H1 (cell line): ENCODE results near the gene HID1. TPM values are rescaled to one million over a fixed set of nuclear protein-coding genes. Genes with fewer than 3 reads are reported as not detected.

Experiments
- CTCF ChIA-PET: fragments of 300-600 bp; sonication (Branson Sonifier 250); formaldehyde crosslinking; loops from one replicate; lab custom pipeline; 2021; ENCODE audit not compliant: partially characterized antibody; lab: Charles Lee
- POLR2A ChIA-PET: fragments of 300-600 bp; sonication (Branson Sonifier 250); formaldehyde crosslinking; loops from one replicate; lab custom pipeline; 2021; ENCODE audit warnings: inconsistent platforms; ENCODE audit not compliant: partially characterized antibody; lab: Charles Lee
- DNase-seq, 2 experiments: peaks; one replicate each; pipeline versions ENCODE4 v3.0.0 to v3.0.0-alpha.2; 2010 to 2022; ENCODE audit warnings: low spot score in 2 of 2, low read depth in 1 of 2, mixed read lengths in 1 of 2
- FAIRE-seq: peaks from 2 replicates; lab custom pipeline; 2011; peaks lifted over from hg19 to GRCh38; lab: Jason Lieb, UNC
- H2AFZ ChIP-seq: 2 replicates; pipeline ENCODE4 v1.8.1; 2012; ENCODE audit warnings: low read length, inconsistent platforms
- H2AK5ac ChIP-seq: 2 replicates; pipeline ENCODE4 v1.6.1; 2013; ENCODE audit warnings: low read depth, low read length
- H2BK120ac ChIP-seq: replicated peaks from 2 replicates; pipeline ENCODE3; 2013; ENCODE audit warnings: low read depth, low read length, inconsistent platforms
- H2BK12ac ChIP-seq: 2 replicates; pipeline ENCODE4 v1.6.1; 2013; ENCODE audit warnings: low read depth, low read length
- H2BK15ac ChIP-seq: 2 replicates; pipeline ENCODE4 v1.6.1; 2013; ENCODE audit warnings: low read length
- H2BK20ac ChIP-seq: 2 replicates; pipeline ENCODE4 v1.6.1; 2013; ENCODE audit warnings: low read length
- H2BK5ac ChIP-seq: 2 replicates; pipeline ENCODE4 v1.6.1; 2013; ENCODE audit warnings: low read depth, low read length
- H3K14ac ChIP-seq: 2 replicates; pipeline ENCODE4 v1.6.1; 2013; ENCODE audit warnings: inconsistent platforms; ENCODE audit not compliant: insufficient read length
- H3K18ac ChIP-seq: 2 replicates; pipeline ENCODE4 v1.6.1; 2013; ENCODE audit warnings: low read length; ENCODE audit errors: extremely low read depth
- H3K23ac ChIP-seq: 2 replicates; pipeline ENCODE4 v1.6.1; 2013; ENCODE audit warnings: inconsistent platforms; ENCODE audit not compliant: insufficient read length
- H3K23me2 ChIP-seq: 2 replicates; pipeline ENCODE4 v1.6.1; 2013; ENCODE audit warnings: low read depth, low read length
- H3K27ac ChIP-seq: 2 replicates; pipeline ENCODE4 v1.6.1; 2011; ENCODE audit warnings: low read depth, low read length, inconsistent platforms
- H3K27me3 ChIP-seq, 4 experiments: replicated peaks in 1 of 4; 1 replicate in 1 of 4; 2 replicates in 3 of 4; pipeline versions ENCODE4 v1.6.1 to v1.8.1; 2011 to 2013; ENCODE audit warnings: low read length in 3 of 4, mild to moderate bottlenecking in 3 of 4, inconsistent platforms in 2 of 4, mixed read lengths in 2 of 4, moderate library complexity in 1 of 4; ENCODE audit not compliant: control insufficient read depth in 3 of 4, insufficient read depth in 3 of 4; ENCODE audit errors: extremely low read depth in 1 of 4
- H3K36me3 ChIP-seq, 4 experiments: 2 replicates each; pipeline versions ENCODE4 v1.6.1 to v1.8.1; 2011 to 2013; ENCODE audit warnings: mild to moderate bottlenecking in 4 of 4, low read length in 3 of 4, moderate library complexity in 2 of 4, control low read depth in 1 of 4, inconsistent platforms in 1 of 4; ENCODE audit not compliant: insufficient read depth in 4 of 4, control insufficient read depth in 2 of 4
- H3K4ac ChIP-seq: replicated peaks from 2 replicates; pipeline ENCODE3; 2013; ENCODE audit warnings: low read length, low read depth, mixed read lengths, inconsistent platforms; ENCODE audit not compliant: insufficient read length
- H3K4me1 ChIP-seq, 4 experiments: replicated peaks in 1 of 4; 1 replicate in 1 of 4; 2 replicates in 3 of 4; pipeline versions ENCODE4 v1.6.1 to v1.8.1; 2011 to 2013; ENCODE audit warnings: low read length in 3 of 4, inconsistent platforms in 2 of 4, mixed read lengths in 1 of 4; ENCODE audit not compliant: insufficient read depth in 4 of 4, control insufficient read depth in 3 of 4
- H3K4me2 ChIP-seq, 2 experiments: 2 replicates each; pipeline versions ENCODE4 v1.6.1 to v1.8.1; 2011 to 2013; ENCODE audit warnings: low read depth in 2 of 2, low read length in 2 of 2, control low read depth in 1 of 2, inconsistent platforms in 1 of 2, mild to moderate bottlenecking in 1 of 2; ENCODE audit not compliant: insufficient read depth in 1 of 2
- H3K4me3 ChIP-seq, 4 experiments: fragments of 200-600, 300-600 bp in 1 of 4; sonication (generic), shearing (Covaris generic), sonication (Bioruptor Twin) in 1 of 4; 2 replicates each; pipeline versions ENCODE4 v1.5.1 to v1.8.1; 2011 to 2016; ENCODE audit warnings: low read length in 4 of 4, low read depth in 3 of 4, control low read depth in 2 of 4, inconsistent platforms in 2 of 4, mild to moderate bottlenecking in 2 of 4, mixed read lengths in 1 of 4, moderate library complexity in 1 of 4; ENCODE audit not compliant: insufficient read depth in 2 of 4; ENCODE audit errors: extremely low read depth in 1 of 4
- H3K56ac ChIP-seq: replicated peaks from 2 replicates; pipeline ENCODE3; 2013; ENCODE audit warnings: low read depth, mild to moderate bottlenecking, mixed read lengths, low read length, inconsistent platforms; ENCODE audit not compliant: insufficient read length
- H3K79me1 ChIP-seq: 2 replicates; pipeline ENCODE4 v1.6.1; 2013; ENCODE audit warnings: low read depth, low read length, control low read depth
- H3K79me2 ChIP-seq, 2 experiments: 2 replicates each; pipeline versions ENCODE4 v1.6.1 to v1.8.1; 2012 to 2013; ENCODE audit warnings: low read length in 2 of 2, mild to moderate bottlenecking in 2 of 2, inconsistent platforms in 1 of 2; ENCODE audit not compliant: insufficient read depth in 2 of 2, control insufficient read depth in 1 of 2
- H3K9ac ChIP-seq, 4 experiments: replicated peaks in 1 of 4; 1 replicate in 1 of 4; 2 replicates in 3 of 4; pipeline versions ENCODE4 v1.6.1 to v1.8.1; 2011 to 2013; ENCODE audit warnings: low read depth in 3 of 4, low read length in 3 of 4, control low read depth in 2 of 4, mild to moderate bottlenecking in 2 of 4, moderate library complexity in 2 of 4, inconsistent platforms in 1 of 4; ENCODE audit errors: extremely low read depth in 1 of 4
- H3K9me3 ChIP-seq, 2 experiments: 2 replicates each; pipeline versions ENCODE4 v1.6.1 to v1.8.1; 2012 to 2013; ENCODE audit warnings: mild to moderate bottlenecking in 2 of 2, moderate library complexity in 2 of 2, control low read depth in 1 of 2, inconsistent platforms in 1 of 2, low read depth in 1 of 2, low read length in 1 of 2, mixed read lengths in 1 of 2; ENCODE audit not compliant: insufficient read depth in 2 of 2
- H4K20me1 ChIP-seq, 2 experiments: replicated peaks in 1 of 2; 2 replicates each; pipeline versions ENCODE3 to v1.8.1; 2011 to 2013; ENCODE audit warnings: inconsistent platforms in 2 of 2, low read length in 2 of 2, mild to moderate bottlenecking in 1 of 2; ENCODE audit not compliant: insufficient read depth in 2 of 2, control insufficient read depth in 1 of 2
- H4K5ac ChIP-seq: 2 replicates; pipeline ENCODE4 v1.6.1; 2013; ENCODE audit warnings: low read length, low read depth, mixed read lengths, inconsistent platforms; ENCODE audit not compliant: insufficient read length
- H4K8ac ChIP-seq: 2 replicates; pipeline ENCODE4 v1.8.0; 2013; ENCODE audit warnings: mild to moderate bottlenecking, moderate library complexity, low read length, inconsistent platforms; ENCODE audit not compliant: insufficient read depth; ENCODE audit errors: extremely low read depth
- H4K91ac ChIP-seq: replicated peaks from 2 replicates; pipeline ENCODE3; 2013; ENCODE audit warnings: low read length, mixed read lengths, inconsistent platforms; ENCODE audit not compliant: insufficient read length
- RAD21 ChIP-seq, 2 experiments: IDR thresholded peaks in 1 of 2; conservative IDR thresholded peaks in 1 of 2; 2 replicates each; pipeline ENCODE4 v1.6.1; 2011; ENCODE audit warnings: low read depth in 2 of 2, low read length in 2 of 2, improper control_type of control experiment in 1 of 2, inconsistent platforms in 1 of 2, mild to moderate bottlenecking in 1 of 2, moderate library complexity in 1 of 2
- SAP30 ChIP-seq: fragments of 300-600 bp; sonication (generic); IDR thresholded peaks from 2 replicates; pipeline ENCODE4 v1.7.1; 2012; ENCODE audit warnings: low read length, moderate library complexity, mild to moderate bottlenecking, inconsistent platforms; ENCODE audit not compliant: insufficient read depth, insufficient replicate concordance
- SIN3A ChIP-seq, 2 experiments: IDR thresholded peaks in 1 of 2; conservative IDR thresholded peaks in 1 of 2; 2 replicates each; pipeline ENCODE4 v1.6.1; 2011 to 2012; ENCODE audit warnings: low read length in 2 of 2, improper control_type of control experiment in 1 of 2, low read depth in 1 of 2, mild to moderate bottlenecking in 1 of 2
- TEAD4 ChIP-seq: IDR thresholded peaks from 2 replicates; pipeline ENCODE4 v1.6.1; 2012; ENCODE audit warnings: low read depth, low read length, inconsistent platforms, mixed read lengths
- WGBS, 2 experiments: shearing (Covaris generic) in 1 of 2; methylation state at CpG; one replicate each; pipeline versions ENCODE4 v1.1.6 to v1.1.7; 2013 to 2015; ENCODE audit warnings: low lambda C conversion rate in 2 of 2, mixed read lengths in 2 of 2, inconsistent platforms in 1 of 2, low coverage in 1 of 2, missing lambda C conversion rate in 1 of 2; ENCODE audit not compliant: insufficient replicate concordance in 2 of 2, insufficient coverage in 1 of 2, insufficient read length in 1 of 2; ENCODE audit errors: extremely low coverage in 1 of 2, missing lambda C conversion rate in 1 of 2; 5-methylcytosine and 5-hydroxymethylcytosine counted together
- polyA plus RNA-seq, 7 experiments: library from polyadenylated mRNA; depleted of rRNA in 3 of 7; stranded (reverse) in 5 of 7; unstranded in 2 of 7; fragments of >200 nt in 5 of 7; fragments of 200-250 nt in 2 of 7; gene quantifications; 1 replicate in 5 of 7; 2 replicates in 1 of 7; 4 replicates in 1 of 7; pipeline versions ENCODE4 v1.2.1 to v1.2.3, GENCODE V29; 2011 to 2013; ENCODE audit warnings: missing spikeins in 2 of 7, mixed read lengths in 2 of 7
- total RNA-seq: library from RNA; stranded (reverse); fragmentation: NEBNext Ultra II Directional; extraction: Animal tissue kit (Norgen Biotek cat#: 25700); gene quantifications from 2 replicates; pipeline ENCODE4 v1.2.1, GENCODE V29; 2021
- TF ChIP-seq, protein P1 (sequence below), 3 experiments: IDR thresholded peaks; 1 replicate in 2 of 3; 2 replicates in 1 of 3; pipeline versions ENCODE4 v1.5.1 to v1.6.1; 2011; ENCODE audit warnings: low read length in 3 of 3, mild to moderate bottlenecking in 3 of 3, inconsistent platforms in 2 of 3, low read depth in 1 of 3, moderate library complexity in 1 of 3; ENCODE audit not compliant: insufficient read depth in 1 of 3; ENCODE audit errors: control extremely low read depth in 1 of 3
- TF ChIP-seq, protein P2 (sequence below): IDR thresholded peaks from 2 replicates; pipeline ENCODE4 v1.6.1; 2011; ENCODE audit warnings: low read length, improper control_type of control experiment

Gene HID1
- total and polyA plus RNA-seq, 2 of the 8 experiments (the other 6 are each of a cell fraction or from before 2014, with no cell fraction given), result 15.1 to 25.9 TPM

GRCh38 chr17:74960570-74961342 is 11.8 kb downstream of the HID1 start:
- Histone ChIP-seq H4K20me1 (peaks cover 0 to 3% of the 10 kb centered on the region in 2 experiments), H3K79me1 (no peaks in the 10 kb centered on the region), H3K4ac (no peak overlapping the region), H3K9me3 (no peaks in the 10 kb centered on the region), H3K4me3 (no peak overlapping the region), H3K23ac (no peak overlapping the region), H3K27ac (no peak overlapping the region), H3K27me3 (peaks cover 0 to 5% (median 2%) of the 10 kb centered on the region in 4 experiments; a peak in 3 of 7 replicates), H3K56ac (no peak overlapping the region), H2BK5ac (no peak overlapping the region; the same call in 1 of the 2 replicates), H2BK120ac (no peak overlapping the region), H2BK15ac (no peak overlapping the region), H3K9ac (no peak overlapping the region), H3K4me2 (no peak overlapping the region), H3K18ac (no peak overlapping the region), H2BK12ac (peak overlapping the region; percentile 12; the same call in 1 of the 2 replicates), H3K23me2 (0 out of 2 replicates have a peak, but pooled peaks cover 3% of the 10 kb centered on the region), H4K8ac (no peak overlapping the region), H3K4me1 (peaks cover 0 to 7% (median 1%) of the 10 kb centered on the region in 4 experiments; a peak in 4 of 7 replicates), H3K36me3 (no peaks in the 10 kb centered on the region), H3K79me2 (no peaks in the 10 kb centered on the region), H2BK20ac (no peak overlapping the region), H2AFZ (no peak overlapping the region), H4K5ac (no peak overlapping the region), H3K14ac (no peak overlapping the region), H2AK5ac (no peak overlapping the region), H4K91ac (no peak overlapping the region)
- DNase-seq (peak; percentile 54 to 84), FAIRE-seq (no peak)
- ChIA-PET POLR2A (interaction anchor here (0.6 to 2.5 kb wide), 9 partner anchors 8 to 202 kb away, joined by 3 to 37 read pairs (median 3); partner anchors contain the start of genes HID1, MRPL58 and OTOP2), CTCF (interaction anchor here (0.6 to 27.2 kb wide), 60 partner anchors 12 to 1503 kb away, joined by 3 to 1072 read pairs (median 5); partner anchors contain the start of genes ARMC7, CDR2L, FADS6 and HID1)
- 69% methylated on average over 15 of the region's 19 CpGs; no CpG with 5 or more reads in 1 of the 2 experiments for WGBS, 2 experiments
- TF ChIP-seq, protein P1, sequence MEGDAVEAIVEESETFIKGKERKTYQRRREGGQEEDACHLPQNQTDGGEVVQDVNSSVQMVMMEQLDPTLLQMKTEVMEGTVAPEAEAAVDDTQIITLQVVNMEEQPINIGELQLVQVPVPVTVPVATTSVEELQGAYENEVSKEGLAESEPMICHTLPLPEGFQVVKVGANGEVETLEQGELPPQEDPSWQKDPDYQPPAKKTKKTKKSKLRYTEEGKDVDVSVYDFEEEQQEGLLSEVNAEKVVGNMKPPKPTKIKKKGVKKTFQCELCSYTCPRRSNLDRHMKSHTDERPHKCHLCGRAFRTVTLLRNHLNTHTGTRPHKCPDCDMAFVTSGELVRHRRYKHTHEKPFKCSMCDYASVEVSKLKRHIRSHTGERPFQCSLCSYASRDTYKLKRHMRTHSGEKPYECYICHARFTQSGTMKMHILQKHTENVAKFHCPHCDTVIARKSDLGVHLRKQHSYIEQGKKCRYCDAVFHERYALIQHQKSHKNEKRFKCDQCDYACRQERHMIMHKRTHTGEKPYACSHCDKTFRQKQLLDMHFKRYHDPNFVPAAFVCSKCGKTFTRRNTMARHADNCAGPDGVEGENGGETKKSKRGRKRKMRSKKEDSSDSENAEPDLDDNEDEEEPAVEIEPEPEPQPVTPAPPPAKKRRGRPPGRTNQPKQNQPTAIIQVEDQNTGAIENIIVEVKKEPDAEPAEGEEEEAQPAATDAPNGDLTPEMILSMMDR (IDR thresholded peaks at IDR 0.05; ENCODE audit: control extremely low read depth in 1 of 3, insufficient read depth in 1 of 3, low read depth in 1 of 3, low read length in 3 of 3), result peak; percentile 71 to 80 (median 74)
- TF ChIP-seq RAD21 (IDR thresholded peaks at IDR 0.05 in 1 of 2, conservative IDR thresholded peaks at IDR 0.05 in 1 of 2; ENCODE audit: low read depth in 2 of 2, low read length in 2 of 2) (peak; percentile 65 to 67), TEAD4 (peak; percentile 43; the same call in 1 of the 2 replicates), SAP30 (no peak), SIN3A (conservative IDR thresholded peaks at IDR 0.05 in 1 of 2, IDR thresholded peaks at IDR 0.05 in 1 of 2; ENCODE audit: low read depth in 1 of 2, low read length in 2 of 2) (peak in 1 of 2 experiments; percentile 67; a peak in 1 of 4 replicates)
- TF ChIP-seq, protein P2, sequence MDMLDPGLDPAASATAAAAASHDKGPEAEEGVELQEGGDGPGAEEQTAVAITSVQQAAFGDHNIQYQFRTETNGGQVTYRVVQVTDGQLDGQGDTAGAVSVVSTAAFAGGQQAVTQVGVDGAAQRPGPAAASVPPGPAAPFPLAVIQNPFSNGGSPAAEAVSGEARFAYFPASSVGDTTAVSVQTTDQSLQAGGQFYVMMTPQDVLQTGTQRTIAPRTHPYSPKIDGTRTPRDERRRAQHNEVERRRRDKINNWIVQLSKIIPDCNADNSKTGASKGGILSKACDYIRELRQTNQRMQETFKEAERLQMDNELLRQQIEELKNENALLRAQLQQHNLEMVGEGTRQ, result peak; percentile 80
